HG03442 (cell line): ENCODE data around the gene MICU2.

Experiments
- ATAC-seq: cut with Tn5 transposase; IDR thresholded peaks from one replicate; pipeline ENCODE4 v1.9.1; 2021; ENCODE audit warnings: mild to moderate bottlenecking, moderate library complexity; ENCODE audit not compliant: unreplicated experiment

Gene MICU2

GRCh38 chr13:21603531-21604448 is at the start of gene MICU2:
Gene MICU2, minus strand, starts transcription at chr13:21604170. Its CDS starts 22 bp downstream, at chr13:21604148.
- peak; percentile 93 for ATAC-seq

GRCh38 chr13:21641629-21642028 is 37.7 kb upstream of the MICU2 start:
- ATAC-seq, result no peak

GRCh38 chr13:21639561-21639960 is 35.6 kb upstream of the MICU2 start:
- ATAC-seq, result no peak

DNA sequence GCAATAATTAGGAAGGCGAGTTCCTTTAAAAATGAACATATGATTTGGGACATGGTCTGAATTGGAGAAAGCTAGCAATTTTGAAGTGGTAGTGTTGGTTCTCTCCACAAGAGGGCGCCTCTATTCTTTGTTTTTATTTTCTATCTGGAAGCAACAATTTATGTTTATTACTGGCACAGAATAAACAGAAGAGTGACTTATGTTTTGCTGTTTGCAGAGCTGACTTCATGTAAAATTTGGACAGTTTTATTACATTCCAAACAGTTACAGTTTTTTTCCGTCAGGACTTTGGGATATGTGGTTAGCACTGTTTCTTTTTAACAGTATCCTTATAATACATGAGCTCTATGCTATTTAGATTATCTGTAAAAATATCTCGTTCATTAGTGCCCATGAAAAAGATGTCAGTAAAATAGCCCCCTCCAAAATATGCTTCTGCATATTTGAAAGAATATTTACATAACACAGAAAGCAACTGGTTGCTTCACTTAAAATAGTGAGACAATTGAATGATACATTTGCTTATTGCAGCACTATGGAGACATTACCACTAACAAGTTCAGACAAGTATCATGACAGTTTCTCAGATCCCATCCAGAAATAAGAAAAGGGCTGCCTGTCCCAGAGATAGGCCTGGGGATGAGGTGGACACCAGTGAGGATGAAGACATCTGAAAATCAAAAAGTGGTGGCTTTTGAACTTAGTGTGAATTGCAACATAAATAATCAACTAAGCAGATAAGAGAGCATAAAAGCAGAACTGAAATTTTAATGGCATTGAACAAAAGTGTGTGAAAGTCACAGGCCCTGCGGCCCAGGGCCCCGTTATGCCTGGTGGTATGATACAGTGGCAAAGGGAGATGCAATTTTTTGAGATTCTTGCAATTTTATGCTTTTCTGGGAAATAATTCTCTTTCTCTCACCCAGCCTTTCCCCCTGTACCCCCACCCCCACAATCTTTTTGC is 34.6 kb upstream of the MICU2 start:
- no peak for ATAC-seq

- ATAC-seq, result no peak
Observed at GRCh38 chr13:21637296-21637695, 33.3 kb upstream of the MICU2 start.

- no peak for ATAC-seq
Observed at GRCh38 chr13:21636656-21637055, 32.7 kb upstream of the MICU2 start.

GRCh38 chr13:21632196-21632595 is 28.2 kb upstream of the MICU2 start:
- no peak for ATAC-seq

- peak; percentile 59 for ATAC-seq
Observed at GRCh38 chr13:21625366-21625765, 21.4 kb upstream of the MICU2 start.

DNA sequence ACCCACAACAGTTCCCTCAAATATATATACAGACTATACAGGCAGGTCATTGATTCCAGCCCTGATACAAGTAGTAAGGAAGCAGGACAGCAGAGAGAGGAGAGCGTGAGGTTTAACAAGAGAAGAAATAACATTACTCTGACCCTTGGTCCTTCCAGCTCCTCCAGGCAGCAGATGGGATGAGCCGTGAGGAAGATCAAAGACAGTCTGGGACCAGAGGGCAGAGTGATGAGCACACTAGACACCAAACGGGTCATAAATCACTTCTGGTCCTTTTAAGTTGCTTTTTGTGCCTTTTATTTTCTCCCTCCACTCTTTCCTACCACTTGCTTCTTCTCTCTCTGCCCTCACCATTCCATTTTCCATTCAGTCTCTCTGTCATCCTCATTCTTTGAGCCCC is 16.9 kb upstream of the MICU2 start:
- no peak for ATAC-seq

DNA sequence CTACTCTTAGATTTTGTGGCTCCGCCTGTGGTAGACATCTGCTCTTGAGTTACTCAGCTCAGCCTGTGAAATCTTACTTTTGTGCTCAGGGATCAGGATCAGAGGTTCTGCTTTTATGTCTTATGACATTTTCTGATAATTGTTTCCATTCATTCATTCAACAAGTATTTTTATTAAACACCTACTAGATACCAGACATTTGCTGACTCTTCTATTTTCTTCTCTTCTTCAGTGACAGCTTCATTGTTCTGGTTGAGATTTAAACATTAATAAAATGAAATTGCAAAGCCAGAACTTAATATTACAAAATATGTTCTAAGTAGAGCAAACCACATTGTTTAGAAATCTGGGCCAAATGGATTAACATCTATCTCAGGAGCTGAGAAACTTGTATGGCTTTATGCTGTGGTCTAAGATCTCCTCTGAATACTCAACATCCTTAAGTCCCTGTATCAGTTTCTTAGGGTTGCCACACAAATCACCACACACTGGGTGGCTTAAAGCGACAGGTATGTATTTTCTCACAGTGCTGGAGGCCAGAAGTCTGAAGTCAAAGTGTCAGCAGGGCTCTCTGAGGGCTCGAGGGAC is 15.8 kb upstream of the MICU2 start:
- ATAC-seq, result no peak

GRCh38 chr13:21616880-21617279 is 12.9 kb upstream of the MICU2 start:
- ATAC-seq, result no peak

GRCh38 chr13:21616205-21616866 is 12.4 kb upstream of the MICU2 start:
- no peak for ATAC-seq

DNA sequence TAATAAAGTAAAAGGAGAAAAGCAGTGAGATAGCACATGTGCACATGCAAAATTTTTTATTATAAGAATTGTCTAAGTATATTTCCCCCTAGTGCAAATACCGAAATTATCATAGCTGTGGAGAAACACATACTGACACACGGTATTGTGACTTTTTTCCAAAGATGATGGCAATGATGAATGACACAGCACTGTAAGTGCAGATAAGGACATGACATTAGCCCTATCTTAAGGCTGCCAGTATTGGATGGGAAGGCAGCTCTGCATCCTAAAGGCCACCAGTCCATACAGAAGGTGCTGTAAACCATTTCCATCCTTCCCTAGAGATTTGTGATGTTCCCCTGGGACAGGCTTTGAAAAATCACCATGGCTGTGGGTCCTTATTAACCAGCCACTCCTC is 11.5 kb upstream of the MICU2 start:
- ATAC-seq, result no peak

- ATAC-seq, result no peak
Observed at GRCh38 chr13:21613791-21614190, 9.8 kb upstream of the MICU2 start.

- no peak for ATAC-seq
Observed at GRCh38 chr13:21611385-21611784, 7.4 kb upstream of the MICU2 start.

- ATAC-seq, result no peak
Observed at GRCh38 chr13:21610687-21611086, 6.7 kb upstream of the MICU2 start.

- no peak for ATAC-seq
Observed at GRCh38 chr13:21608961-21609360, 5.0 kb upstream of the MICU2 start.

GRCh38 chr13:21606796-21607195 is 2.8 kb upstream of the MICU2 start:
- ATAC-seq, result no peak

DNA sequence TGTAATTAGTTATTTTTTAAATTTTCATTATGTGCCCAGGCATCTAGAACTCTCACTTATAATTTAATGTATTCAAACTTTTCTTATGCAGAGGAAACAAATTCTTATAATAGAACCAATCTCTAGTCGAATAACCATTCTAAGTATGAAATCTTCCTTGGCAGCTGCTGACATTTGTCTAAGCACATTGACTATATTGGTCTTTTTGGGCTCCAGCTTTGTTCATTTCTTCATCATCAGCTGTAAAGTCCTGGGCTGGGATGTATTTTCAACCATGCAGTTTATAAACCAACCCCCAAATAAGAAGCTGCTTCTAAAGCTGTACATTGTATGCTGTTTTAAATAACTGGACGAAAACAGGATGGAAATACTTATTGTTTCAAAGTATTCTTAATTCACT is 2.3 kb upstream of the MICU2 start:
- ATAC-seq, result no peak

- ATAC-seq, result no peak
Observed at GRCh38 chr13:21596722-21597121, 7.2 kb downstream of the MICU2 start.

GRCh38 chr13:21595546-21595822 is 8.5 kb downstream of the MICU2 start:
- peak; percentile 69 for ATAC-seq
